GM18502 (cell line): ENCODE data around the gene RASGRF1.

Experiments used
- ATAC-seq: cut with Tn5 transposase; IDR thresholded peaks from one replicate; pipeline ENCODE4 v1.9.1; 2021; ENCODE audit warnings: mild to moderate bottlenecking; ENCODE audit not compliant: unreplicated experiment, poor library complexity

The RASGRF1 gene

DNA sequence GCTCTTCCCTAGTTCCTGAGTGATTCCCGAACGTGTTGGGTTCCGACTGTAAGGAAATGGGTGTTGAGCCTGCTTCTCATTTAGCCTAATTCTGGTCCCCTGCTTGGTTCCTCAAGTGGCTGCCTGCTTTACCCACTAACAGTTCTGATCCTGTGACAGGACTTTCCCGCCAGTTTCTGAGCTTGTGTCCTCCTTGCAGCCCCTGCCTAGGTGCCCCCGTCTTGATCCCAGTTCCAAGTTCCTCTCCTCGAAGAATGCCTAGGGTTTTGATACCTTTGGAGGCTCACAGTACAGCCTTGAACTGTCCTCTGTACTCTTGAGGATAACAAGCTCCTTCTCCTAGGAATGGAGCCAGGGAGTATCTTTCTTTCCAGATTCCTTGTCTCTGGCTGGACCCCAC is 12.0 kb upstream of the RASGRF1 start:
- no peak for ATAC-seq

GRCh38 chr15:79101866-79102581 is 11.4 kb upstream of the RASGRF1 start:
- no peak for ATAC-seq

- ATAC-seq = no peak
Observed at GRCh38 chr15:79099692-79100091, 9.1 kb upstream of the RASGRF1 start.

DNA sequence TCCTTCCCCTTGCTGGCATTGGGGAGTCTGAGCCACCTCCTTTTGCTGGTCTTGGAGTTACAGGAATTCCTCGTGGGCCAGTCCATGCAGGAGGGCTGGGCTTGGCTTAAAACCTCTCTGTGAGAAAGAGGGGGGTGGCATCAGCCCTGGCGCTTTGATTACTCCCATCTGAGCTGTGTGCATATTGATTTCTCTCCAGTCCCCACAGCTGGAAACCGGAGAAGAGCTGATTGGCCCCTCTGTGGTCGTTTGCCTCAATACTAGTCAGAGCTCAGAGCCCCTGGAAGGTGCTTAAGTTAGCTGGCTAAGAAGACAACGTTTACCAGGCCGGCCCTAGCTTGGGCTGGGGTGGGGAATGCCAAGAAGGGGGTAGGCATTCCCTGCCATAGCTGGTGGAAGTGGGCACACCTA is 4.0 kb upstream of the RASGRF1 start:
- ATAC-seq = no peak

DNA sequence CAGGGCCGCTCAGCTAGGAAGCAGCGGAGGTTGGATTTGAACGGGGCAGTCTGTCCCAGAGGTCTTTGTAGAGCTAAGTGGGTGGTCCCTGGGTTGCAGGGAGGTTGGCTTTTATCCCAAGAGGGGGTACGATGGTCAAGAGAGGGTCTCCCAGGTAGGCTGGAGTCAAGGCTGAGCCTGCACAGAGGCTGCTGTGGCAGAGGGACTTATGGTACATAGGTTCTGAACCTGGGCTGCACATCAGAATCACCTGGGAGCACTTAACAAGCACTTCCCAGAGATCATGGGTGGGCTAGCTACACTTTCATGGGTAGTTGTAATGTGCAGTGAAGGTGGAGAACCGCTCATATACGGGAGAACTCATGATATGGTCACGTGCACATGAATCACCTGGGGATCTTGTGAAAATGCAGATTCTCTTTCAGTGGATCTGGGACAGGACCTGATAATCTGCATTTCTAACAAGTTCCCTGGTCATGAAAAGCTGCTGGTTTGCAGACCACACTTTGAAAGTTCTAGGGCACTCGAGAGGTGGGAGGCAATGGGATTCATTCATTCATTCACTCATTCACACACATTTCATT is 2.9 kb upstream of the RASGRF1 start:
- ATAC-seq = no peak

DNA sequence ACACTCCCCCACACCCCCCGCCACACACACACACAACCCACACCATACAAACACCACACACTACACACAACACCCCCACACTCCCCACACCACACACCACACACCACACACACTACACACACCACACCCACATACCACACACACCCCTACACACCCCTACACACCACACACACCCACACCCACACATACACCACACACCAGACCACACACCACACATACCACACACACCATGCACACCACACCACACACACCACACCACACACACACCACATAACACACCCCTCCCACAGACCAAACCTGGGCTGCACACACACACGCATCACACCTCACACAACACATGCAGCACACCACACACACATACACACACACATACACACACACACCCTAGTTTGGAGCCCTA is 1.8 kb upstream of the RASGRF1 start:
- ATAC-seq = no peak

GRCh38 chr15:79091204-79091867 is 756 bp upstream of the RASGRF1 start:
- ATAC-seq = no peak

GRCh38 chr15:79089890-79090486 is 592 bp downstream of the RASGRF1 start:
- ATAC-seq = no peak

DNA sequence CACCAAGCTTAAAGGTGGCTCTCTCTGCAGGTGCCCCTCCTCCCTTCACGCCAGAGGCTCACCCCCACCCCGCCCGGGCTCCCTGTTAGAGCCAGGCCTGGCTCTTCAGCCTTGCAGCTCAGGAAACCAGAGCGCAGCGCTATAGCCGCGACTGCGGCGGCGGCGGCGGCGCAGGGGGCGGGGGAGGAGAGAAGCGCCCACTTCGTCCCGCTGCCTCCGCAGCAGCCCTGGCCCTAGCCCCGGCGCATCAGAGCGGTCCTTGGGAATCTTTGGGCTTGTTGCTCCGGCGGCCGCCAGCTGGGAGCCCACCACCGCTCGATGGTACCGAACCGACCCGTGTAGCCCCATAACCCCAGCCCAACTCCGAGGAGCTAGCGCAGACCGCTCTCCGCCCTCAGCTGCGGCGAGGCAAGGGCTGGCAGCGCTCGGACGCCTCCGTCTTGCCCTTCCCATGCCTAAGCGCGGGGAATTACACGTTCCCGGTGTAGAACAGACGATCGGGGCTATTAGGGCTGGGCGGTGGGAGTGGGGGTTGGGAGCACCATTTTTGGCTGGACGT is 1.2 kb downstream of the RASGRF1 start:
- ATAC-seq = no peak

- no peak for ATAC-seq
Observed at GRCh38 chr15:79088426-79089205, 2.0 kb downstream of the RASGRF1 start.

DNA sequence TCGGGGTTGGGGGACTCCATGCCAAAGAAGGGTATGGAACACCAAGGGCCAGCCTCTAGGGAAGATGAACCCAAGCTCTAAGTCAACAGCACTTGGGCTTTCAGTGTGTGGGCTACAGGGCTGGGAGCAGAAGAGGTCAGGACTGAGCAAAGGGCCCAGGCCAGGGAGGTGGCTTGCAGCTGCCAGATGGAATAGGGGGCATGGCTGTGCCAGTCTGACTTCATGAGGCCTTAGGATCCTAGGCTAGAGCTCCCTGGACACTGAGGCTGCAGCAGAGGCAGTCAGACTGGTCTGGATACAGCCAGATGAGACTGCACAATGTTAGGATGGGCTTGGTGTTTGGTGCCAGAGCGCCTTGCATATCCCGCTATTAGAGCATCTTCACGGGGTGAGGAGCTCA is 3.8 kb downstream of the RASGRF1 start:
- no peak for ATAC-seq

DNA sequence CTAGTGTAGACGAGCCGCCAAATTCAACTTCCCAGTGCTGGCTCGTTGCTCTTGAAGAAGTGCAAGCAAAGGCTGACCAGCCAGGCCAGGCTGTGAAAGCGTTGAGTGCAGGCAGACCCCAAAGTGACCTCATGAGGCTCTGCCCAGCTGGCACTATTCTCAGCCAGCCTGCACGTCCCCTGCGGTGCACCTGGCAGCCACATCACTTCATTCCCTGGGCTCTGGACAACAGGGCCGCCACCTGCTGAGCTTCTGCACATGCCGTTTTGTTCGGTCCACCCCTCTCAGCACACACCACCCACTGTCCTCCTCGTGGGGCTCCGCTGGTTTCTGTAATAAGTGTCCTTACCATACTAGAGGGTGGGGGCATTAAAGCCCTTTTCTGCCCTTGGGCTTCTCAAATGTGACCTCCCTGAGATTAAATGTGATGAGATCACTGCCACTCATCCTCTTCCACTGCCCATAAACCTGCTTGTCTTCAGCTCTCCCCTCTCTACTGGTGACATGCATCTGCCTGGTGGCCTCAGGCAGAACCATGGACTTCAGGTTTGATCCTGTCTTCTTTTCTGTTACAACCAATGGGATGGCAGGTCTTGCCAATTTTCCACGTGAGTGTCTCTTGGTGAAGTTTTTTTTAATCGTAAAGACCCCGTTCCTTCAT is 6.1 kb downstream of the RASGRF1 start:
- ATAC-seq = no peak

DNA sequence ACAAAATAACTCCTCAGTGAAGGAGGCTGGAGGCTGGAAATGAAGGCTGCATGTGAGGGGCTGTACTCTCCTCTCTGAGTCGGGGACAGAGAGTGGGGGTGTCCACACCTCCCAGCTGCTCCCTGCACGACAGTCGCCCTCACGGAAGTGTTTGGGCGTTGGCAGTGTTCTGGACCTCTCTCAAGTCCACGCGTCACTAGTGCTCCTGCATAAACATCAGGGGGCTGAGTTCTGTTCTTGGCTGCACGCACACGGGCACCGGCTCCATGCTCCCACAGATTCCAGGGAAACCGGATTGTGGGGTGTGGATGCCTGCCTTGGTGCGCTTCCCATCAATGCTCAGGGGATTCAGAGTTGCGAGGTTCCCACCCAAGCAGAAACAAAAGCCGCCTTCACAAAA is 7.4 kb downstream of the RASGRF1 start:
- no peak for ATAC-seq

GRCh38 chr15:79082363-79083070 is 8.1 kb downstream of the RASGRF1 start:
- no peak for ATAC-seq

DNA sequence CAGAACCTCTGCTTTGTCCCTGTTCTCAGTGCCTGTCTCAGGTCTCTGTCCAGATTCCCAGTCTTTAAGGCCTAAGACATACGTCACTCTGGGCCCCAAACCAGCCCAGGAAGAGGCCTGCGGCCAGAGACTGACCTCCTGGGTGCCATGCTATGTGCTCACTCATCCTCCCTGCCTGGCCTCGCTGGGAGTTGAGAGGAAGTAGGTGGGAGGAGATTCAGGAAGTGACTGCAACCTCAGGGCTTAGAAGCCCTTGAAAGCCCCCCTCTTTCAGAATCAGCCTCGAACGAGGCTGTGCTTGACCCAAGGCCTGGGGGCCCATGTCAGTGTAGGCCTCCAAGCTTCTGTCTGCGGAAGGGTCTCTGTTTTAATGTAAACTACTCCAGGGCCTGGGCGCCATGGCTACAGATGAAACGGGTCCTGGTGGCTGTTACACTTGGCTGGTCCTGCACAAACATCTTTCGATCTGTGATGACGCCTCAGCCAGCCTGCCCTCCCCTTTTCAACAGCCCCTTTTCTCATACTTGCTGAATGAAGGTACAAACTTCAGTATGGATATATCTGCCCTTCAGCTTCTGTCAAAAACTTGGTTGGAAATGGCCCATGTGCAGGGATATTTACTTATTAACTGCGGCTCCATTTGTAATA is 11.7 kb downstream of the RASGRF1 start:
- no peak for ATAC-seq

DNA sequence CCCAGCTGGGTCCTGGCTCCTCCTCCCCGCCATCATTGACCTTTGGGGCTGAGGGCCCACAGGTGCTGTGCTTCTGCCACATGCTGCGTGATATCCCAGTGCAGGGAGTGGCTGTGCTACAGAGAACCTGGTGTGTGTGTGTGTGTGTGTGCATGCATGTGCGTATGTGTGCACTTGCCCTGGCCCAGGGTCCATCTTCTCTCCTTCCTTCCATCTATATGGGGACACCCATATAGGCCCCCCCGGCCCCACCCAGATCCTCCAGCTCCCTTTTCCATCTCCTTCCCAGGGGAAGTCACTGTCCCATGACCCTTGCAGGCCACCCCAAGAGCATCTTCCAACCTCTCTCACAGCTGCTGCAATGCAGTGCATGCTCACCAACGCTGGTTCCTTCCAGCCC is 12.6 kb downstream of the RASGRF1 start:
- no peak for ATAC-seq

DNA sequence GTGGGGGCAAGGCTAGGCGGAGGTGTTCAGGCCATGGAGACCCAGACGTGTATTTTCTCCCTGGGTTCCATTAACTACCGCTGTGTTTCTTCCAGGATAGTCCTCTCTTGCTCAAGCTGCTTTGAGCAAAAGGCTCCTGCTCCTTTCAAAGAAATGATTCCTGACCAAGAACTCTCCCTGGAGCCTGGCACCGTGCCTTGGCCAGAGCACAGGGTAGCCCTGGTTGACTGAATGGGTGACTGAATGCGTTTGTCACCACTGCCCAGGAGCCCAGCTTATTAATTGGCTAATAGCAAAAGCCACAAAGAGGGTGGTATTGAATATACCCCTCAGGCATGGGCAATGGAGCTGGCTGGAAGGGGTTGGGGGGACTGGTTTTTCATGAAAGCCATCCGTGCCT is 13.9 kb downstream of the RASGRF1 start:
- no peak for ATAC-seq

- ATAC-seq = no peak
Observed at GRCh38 chr15:79075256-79075655, 15.3 kb downstream of the RASGRF1 start.

- no peak for ATAC-seq
Observed at GRCh38 chr15:79073336-79073735, 17.2 kb downstream of the RASGRF1 start.
